Smooth muscle cell (in vitro differentiated cells): ENCODE results near the gene RNF207. TPM values are rescaled to one million over a fixed set of nuclear protein-coding genes. Genes with fewer than 3 reads are reported as not detected.

Source experiments
- DNase-seq: peaks from one replicate; lab custom pipeline; 2025; ENCODE audit not compliant: unreplicated experiment; lab: John Stamatoyannopoulos, UW
- H2AFZ ChIP-seq: fragments of 200-600 bp; sonication (generic); 2 replicates; pipeline ENCODE4 v1.6.0; 2016; ENCODE audit warnings: antibody characterized with exemption, low read depth, mild to moderate bottlenecking
- H3F3A ChIP-seq: fragments of 200-600 bp; sonication (generic); 2 replicates; pipeline ENCODE4 v1.6.0; 2017; ENCODE audit warnings: antibody characterized with exemption, low read depth
- H3K27ac ChIP-seq: fragments of 200-600 bp; sonication (generic); 2 replicates; pipeline ENCODE4 v1.5.1; 2016; ENCODE audit warnings: low read depth, mild to moderate bottlenecking
- H3K27me3 ChIP-seq: fragments of 200-600 bp; sonication (generic); 2 replicates; pipeline ENCODE4 v1.6.1; 2016; ENCODE audit warnings: low read depth, mild to moderate bottlenecking
- H3K36me3 ChIP-seq: fragments of 200-600 bp; sonication (generic); 2 replicates; pipeline ENCODE4 v1.5.1; 2016; ENCODE audit warnings: low read depth
- H3K4me1 ChIP-seq: fragments of 200-600 bp; sonication (generic); 2 replicates; pipeline ENCODE4 v1.5.1; 2016; ENCODE audit warnings: low read depth
- H3K4me2 ChIP-seq: fragments of 200-600 bp; sonication (generic); 2 replicates; pipeline ENCODE4 v1.6.0; 2016; ENCODE audit warnings: mild to moderate bottlenecking
- H3K4me3 ChIP-seq: fragments of 200-600 bp; sonication (generic); 2 replicates; pipeline ENCODE4 v1.5.1; 2016; ENCODE audit warnings: mild to moderate bottlenecking
- H3K79me2 ChIP-seq: fragments of 200-600 bp; sonication (generic); 2 replicates; pipeline ENCODE4 v1.6.0; 2016; ENCODE audit warnings: low read depth, mild to moderate bottlenecking
- H3K9ac ChIP-seq: fragments of 200-600 bp; sonication (generic); 2 replicates; pipeline ENCODE4 v1.6.0; 2016; ENCODE audit warnings: low read depth
- H3K9me3 ChIP-seq: fragments of 200-600 bp; sonication (generic); replicated peaks from 2 replicates; pipeline ENCODE4 v1.5.1; 2016; ENCODE audit warnings: low read depth
- H4K20me1 ChIP-seq: fragments of 200-600 bp; sonication (generic); 2 replicates; pipeline ENCODE4 v1.6.0; 2016; ENCODE audit warnings: low read depth
- WGBS: methylation state at CpG from one replicate; pipeline ENCODE4 v1.1.7; 2016; ENCODE audit warnings: low lambda C conversion rate; 5-methylcytosine and 5-hydroxymethylcytosine counted together
- polyA plus RNA-seq: library from polyadenylated mRNA; unstranded; fragments of >200 nt; fragmentation: Nextera tagmentation; extraction: Ambion mirVana; gene quantifications from 2 replicates; pipeline ENCODE4 v1.2.1, GENCODE V29; 2016
- total RNA-seq: library from RNA; depleted of rRNA; stranded (reverse); fragments of >200 nt; gene quantifications from 2 replicates; pipeline ENCODE4 v1.2.3, GENCODE V29; 2014
- TF ChIP-seq, protein P1 (sequence below): fragments of 200-600 bp; sonication (generic); IDR thresholded peaks from 2 replicates; pipeline ENCODE4 v1.5.1; 2017; ENCODE audit warnings: borderline replicate concordance, mild to moderate bottlenecking, antibody characterized with exemption; ENCODE audit not compliant: insufficient read depth, poor library complexity, severe bottlenecking

The RNF207 gene
- total and polyA plus RNA-seq, 2 experiments from 2014 or later, result 1.8 to 2.0 TPM

DNA sequence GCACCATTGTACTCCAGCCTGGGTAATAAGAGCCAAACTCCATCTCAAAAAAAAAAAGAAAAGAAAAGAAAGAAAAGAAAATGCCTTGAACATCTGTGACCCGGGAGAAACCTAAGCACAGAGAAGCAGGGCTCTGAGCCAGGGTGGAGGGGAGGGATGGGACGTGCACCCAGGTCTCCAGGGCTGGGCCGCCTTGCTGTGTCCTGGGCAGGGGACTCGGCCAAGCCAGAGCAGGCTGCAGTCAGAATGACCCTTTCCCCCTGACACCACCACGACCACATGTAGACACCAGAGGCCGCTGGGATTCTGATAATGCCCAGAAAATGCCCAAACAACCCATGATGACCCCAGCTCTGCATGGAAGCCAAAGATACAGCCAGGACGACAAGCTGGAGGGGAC, 43.6 kb upstream of the RNF207 start:
- no peak overlapping the region for H3K27ac ChIP-seq
- no peaks in the 10 kb centered on the region for H3K4me1 ChIP-seq
- H3K27me3 ChIP-seq, result peaks cover 7% of the 10 kb centered on the region
- WGBS, result 95% methylated on average over 7 of the region's 7 CpGs
- no peak for DNase-seq
- H3K4me2 ChIP-seq, result no peak overlapping the region
- TF ChIP-seq, protein P1, sequence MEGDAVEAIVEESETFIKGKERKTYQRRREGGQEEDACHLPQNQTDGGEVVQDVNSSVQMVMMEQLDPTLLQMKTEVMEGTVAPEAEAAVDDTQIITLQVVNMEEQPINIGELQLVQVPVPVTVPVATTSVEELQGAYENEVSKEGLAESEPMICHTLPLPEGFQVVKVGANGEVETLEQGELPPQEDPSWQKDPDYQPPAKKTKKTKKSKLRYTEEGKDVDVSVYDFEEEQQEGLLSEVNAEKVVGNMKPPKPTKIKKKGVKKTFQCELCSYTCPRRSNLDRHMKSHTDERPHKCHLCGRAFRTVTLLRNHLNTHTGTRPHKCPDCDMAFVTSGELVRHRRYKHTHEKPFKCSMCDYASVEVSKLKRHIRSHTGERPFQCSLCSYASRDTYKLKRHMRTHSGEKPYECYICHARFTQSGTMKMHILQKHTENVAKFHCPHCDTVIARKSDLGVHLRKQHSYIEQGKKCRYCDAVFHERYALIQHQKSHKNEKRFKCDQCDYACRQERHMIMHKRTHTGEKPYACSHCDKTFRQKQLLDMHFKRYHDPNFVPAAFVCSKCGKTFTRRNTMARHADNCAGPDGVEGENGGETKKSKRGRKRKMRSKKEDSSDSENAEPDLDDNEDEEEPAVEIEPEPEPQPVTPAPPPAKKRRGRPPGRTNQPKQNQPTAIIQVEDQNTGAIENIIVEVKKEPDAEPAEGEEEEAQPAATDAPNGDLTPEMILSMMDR, result no peak
- no peaks in the 10 kb centered on the region for H4K20me1 ChIP-seq
- H3K79me2 ChIP-seq, result no peaks in the 10 kb centered on the region
- H3K36me3 ChIP-seq, result no peaks in the 10 kb centered on the region
- H2AFZ ChIP-seq, result no peak overlapping the region
- H3F3A ChIP-seq, result no peaks in the 10 kb centered on the region
- no peak overlapping the region for H3K4me3 ChIP-seq
- no peaks in the 10 kb centered on the region for H3K9me3 ChIP-seq
- H3K9ac ChIP-seq, result no peak overlapping the region

DNA sequence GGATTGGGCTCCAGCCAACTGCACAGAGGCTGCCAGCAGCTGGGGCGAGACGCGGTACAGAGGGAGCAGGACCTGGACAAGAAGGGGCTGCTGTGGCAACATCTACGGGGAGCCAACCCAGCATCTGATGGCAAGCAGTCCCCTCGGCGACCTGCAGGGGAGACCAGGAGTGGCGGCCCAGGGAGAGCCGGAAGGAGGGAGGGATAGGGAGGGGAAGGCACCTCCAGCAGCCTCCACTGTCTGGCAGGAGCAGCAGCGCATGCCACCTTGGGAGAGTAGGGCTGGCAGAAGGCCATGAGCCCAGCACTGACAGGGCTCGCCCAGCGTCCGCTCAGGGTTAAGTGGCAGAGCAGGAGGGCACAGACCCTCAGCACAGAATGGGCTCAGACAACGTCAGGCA, 43.1 kb upstream of the RNF207 start:
- H3K4me3 ChIP-seq, result no peak overlapping the region
- peaks cover 11% of the 10 kb centered on the region for H3K27me3 ChIP-seq
- H3K9ac ChIP-seq, result no peak overlapping the region
- H2AFZ ChIP-seq, result no peak overlapping the region
- no peak overlapping the region for H3K4me2 ChIP-seq
- no peaks in the 10 kb centered on the region for H3K36me3 ChIP-seq
- 75% methylated on average over 13 of the region's 13 CpGs for WGBS
- no peaks in the 10 kb centered on the region for H4K20me1 ChIP-seq
- no peaks in the 10 kb centered on the region for H3K79me2 ChIP-seq
- H3K4me1 ChIP-seq, result no peaks in the 10 kb centered on the region
- TF ChIP-seq, protein P1, result no peak
- no peaks in the 10 kb centered on the region for H3F3A ChIP-seq
- H3K9me3 ChIP-seq, result no peaks in the 10 kb centered on the region
- no peak for DNase-seq
- no peak overlapping the region for H3K27ac ChIP-seq

DNA sequence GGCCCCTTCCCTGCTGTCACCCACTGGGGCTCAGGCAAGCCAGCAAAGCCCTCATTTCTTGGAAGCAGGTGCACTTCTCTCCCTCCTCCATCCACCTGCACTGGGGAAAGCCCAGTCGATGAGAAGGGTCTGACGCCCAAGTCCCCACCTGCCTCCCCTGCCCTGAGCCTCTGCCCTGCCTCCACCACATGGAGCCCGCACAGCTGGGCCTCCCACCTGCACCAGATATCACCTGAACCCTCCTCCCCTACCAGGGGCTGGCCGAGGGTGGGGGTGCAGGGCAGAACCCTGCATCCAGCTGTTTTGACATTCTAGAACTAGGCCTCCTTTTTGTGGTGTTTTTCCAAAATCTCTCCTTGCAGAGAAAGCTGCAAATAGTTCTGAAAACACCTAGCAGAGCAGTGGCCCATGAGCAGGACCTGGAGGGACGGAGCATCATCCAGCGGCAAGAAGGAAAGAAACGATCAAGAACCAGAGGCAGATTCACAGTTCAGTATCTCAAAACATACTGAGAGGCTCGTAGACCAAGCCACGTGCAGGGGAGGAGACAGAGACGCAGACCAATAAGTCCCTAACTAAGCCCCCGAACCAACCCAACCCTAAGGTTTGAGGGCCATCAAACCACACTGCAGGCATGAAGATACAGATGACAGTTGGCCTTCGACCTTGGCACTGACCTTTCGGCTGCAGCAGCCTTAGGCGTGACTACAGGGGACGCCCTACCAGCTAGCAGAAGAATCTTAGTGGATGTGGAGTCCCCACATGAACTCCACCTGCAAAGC, 42.5 kb upstream of the RNF207 start:
- Histone ChIP-seq H3K27me3 (peaks cover 17% of the 10 kb centered on the region), H3K4me3 (no peak overlapping the region), H2AFZ (no peak overlapping the region), H3K79me2 (no peaks in the 10 kb centered on the region), H3F3A (no peaks in the 10 kb centered on the region), H3K27ac (no peak overlapping the region), H3K4me1 (no peaks in the 10 kb centered on the region), H3K9ac (no peak overlapping the region), H4K20me1 (no peaks in the 10 kb centered on the region), H3K4me2 (no peak overlapping the region), H3K9me3 (no peaks in the 10 kb centered on the region), H3K36me3 (no peaks in the 10 kb centered on the region)
- WGBS, result 88% methylated on average over 15 of the region's 15 CpGs
- TF ChIP-seq, protein P1, result no peak
- DNase-seq, result no peak

DNA sequence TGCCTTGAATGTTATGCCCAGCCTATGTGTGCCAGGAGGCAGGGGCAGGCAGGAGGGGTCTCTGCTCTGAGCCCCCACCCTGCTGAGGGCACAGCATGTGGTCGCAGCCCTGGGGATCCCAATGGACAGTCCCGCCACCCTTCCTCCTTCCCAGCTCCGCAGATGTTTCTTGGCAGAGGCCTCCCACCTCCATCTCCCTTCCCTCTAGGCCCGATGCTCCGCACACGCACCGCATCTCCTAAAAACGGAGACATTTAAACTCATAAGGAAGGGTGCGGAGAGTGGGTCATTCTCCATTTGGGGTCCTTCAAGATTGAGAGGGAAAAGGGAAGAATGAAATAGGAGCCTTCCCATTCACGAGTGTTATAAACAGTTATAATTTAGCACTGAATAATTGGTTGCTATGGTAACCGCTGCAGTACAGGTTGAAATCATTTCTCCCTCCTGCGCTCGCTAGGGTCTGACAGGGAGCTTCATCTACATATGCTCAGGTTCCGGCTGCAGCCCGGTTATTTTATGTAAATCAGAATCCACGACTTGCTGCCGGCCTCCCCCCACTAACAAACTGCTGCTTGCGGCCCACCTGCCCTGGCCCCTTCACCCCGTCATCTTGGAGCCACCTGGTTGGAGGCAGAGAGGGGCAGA, 41.8 kb upstream of the RNF207 start:
- Histone ChIP-seq H4K20me1 (no peaks in the 10 kb centered on the region), H3K27me3 (peaks cover 17% of the 10 kb centered on the region), H3K4me1 (no peaks in the 10 kb centered on the region), H3K27ac (no peak overlapping the region), H3K9ac (no peak overlapping the region), H3F3A (no peaks in the 10 kb centered on the region), H3K79me2 (no peaks in the 10 kb centered on the region), H3K4me2 (no peak overlapping the region), H3K4me3 (no peak overlapping the region), H2AFZ (no peak overlapping the region), H3K36me3 (no peaks in the 10 kb centered on the region), H3K9me3 (no peaks in the 10 kb centered on the region)
- TF ChIP-seq, protein P1, result no peak
- DNase-seq, result no peak
- 83% methylated on average over 19 of the region's 19 CpGs for WGBS
